ENCODE measurements around the gene CEP70.
"Not testable (repeated sequence)": the region's sequence is repeated elsewhere in the genome, so short reads cannot be mapped to it uniquely, and the experiment has no call there.

Gene CEP70

DNA sequence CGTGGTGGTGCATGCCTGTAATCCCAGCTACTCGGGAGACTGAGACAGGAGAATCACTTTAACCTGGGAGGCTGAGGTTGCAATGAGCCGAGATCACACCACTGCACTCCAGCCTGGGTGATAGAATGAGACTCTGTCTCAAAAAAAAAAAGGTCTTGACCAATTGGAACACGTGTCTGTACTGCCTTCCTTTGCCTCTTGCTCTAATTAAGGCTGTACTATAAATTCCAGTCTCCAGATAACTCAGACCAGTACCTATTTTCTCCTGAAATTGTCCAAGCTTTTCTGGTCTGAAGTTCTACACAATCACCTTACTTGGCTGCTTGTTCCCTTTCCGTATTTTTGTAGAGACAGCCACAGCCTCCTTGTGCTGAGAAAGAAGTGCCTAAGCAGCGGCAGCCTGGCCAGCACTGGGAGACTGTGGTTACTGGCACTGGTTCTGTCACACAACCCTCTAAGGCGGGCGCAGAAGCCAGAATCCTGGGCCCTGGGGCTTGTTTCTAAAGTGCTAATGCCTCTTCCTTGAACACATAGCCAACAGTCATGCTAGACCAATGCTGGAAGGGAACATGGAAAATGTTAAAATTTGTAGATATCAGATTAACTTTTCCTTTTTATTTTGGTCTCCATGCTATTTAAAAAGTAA lies 6.2 kb upstream of the CEP70 start:
- no peak for DNase-seq (ENCODE audit: insufficient read length, low spot score)
- no peak for TF ChIP-seq POLR2A (IDR thresholded peaks at IDR 0.05; ENCODE audit: low read depth, low read length)
- no peak for FAIRE-seq

DNA sequence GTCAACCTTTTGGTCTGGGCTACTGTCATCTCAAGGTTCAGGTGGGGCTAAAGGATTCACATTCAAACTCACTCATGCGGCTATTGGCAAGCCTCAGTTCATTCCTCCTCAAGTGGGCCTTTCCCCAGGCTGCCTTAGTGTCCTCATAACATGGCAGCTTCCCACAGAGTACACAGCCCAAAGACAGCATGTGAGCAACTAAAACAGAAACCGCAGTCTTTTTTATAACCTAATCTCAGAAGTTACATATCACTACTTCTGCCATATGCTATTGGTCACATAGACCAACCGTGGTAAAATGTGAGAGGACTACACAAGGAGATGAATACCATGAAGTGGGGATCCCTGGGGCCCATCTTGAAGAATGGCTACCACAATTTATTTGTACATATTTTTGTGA lies 4.5 kb upstream of the CEP70 start:
- FAIRE-seq (no peak), DNase-seq (ENCODE audit: insufficient read length, low spot score) (no peak)
- TF ChIP-seq POLR2A (IDR thresholded peaks at IDR 0.05; ENCODE audit: low read depth, low read length): no peak

DNA sequence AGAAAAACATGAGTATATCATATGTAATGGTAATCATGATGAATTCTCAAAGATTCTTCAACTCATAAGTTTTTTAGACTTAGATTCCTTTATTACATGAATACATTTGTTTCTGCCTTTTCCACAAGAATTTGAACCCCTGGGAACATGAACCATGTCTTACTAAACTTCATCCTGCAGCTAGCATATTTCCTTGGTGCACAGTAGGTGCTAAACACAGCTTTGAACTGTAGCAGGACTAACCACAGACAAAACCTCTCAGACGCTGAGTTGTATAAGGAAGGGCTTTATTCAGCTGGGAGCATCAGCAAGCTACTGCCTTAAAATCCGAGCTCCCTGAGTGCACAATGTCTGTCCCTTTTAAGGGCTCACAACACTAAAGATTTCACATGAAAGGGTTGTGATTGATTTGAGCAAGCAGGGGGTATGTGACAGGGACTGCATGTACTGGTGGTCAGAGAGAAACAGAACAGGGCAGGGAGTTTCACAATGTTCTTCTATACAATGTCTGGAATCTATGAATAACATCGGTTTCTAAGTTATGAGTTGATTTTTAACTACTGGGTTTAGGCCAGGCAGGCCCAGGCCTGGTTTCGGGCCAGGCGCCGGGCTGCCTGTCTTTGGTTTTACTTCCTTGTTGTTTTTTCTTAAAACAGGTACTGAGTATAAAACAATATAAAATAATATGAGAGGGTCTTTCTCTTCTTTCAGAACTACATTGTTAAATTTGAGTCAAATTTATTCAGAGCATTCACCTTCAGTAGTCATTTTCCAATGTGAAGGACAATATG lies 3.3 kb upstream of the CEP70 start:
- not testable (repeated sequence) for FAIRE-seq; DNase-seq (ENCODE audit: insufficient read length, low spot score)

DNA sequence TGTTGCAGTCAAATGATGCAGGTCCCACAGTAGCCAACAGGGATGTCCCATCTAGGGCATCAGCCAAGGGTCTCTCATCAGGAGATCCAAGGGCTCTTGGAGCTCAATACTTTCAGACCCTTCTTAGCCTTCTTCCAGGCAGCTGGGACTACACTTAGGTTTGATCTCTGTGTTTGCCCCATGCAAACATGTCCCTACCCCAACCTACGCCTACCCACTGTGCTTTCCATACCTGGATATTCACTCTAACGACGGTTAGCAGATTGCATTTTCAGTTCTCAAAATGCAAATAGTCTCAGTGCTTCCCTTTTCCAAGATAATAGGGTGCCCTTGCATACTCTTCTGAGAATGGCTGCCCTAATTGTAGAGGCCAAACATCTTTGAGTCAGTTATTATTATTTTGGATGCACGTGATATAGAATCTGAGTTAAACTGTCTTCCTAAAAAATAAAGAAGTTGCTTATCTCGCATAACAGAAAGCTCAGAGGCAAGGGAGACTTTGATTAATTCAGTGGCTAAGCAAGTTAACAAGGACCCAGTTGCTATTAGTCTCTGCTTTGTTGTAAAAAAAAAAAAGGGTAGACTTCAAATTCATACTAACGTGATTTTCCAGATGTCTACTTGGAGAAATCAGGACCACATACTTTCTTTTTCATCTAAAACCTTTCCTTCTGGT lies 1.0 kb upstream of the CEP70 start:
- FAIRE-seq: no peak
- DNase-seq (ENCODE audit: insufficient read length, low spot score): no peak
- no peak for TF ChIP-seq POLR2A (IDR thresholded peaks at IDR 0.05; ENCODE audit: low read depth, low read length)

DNA sequence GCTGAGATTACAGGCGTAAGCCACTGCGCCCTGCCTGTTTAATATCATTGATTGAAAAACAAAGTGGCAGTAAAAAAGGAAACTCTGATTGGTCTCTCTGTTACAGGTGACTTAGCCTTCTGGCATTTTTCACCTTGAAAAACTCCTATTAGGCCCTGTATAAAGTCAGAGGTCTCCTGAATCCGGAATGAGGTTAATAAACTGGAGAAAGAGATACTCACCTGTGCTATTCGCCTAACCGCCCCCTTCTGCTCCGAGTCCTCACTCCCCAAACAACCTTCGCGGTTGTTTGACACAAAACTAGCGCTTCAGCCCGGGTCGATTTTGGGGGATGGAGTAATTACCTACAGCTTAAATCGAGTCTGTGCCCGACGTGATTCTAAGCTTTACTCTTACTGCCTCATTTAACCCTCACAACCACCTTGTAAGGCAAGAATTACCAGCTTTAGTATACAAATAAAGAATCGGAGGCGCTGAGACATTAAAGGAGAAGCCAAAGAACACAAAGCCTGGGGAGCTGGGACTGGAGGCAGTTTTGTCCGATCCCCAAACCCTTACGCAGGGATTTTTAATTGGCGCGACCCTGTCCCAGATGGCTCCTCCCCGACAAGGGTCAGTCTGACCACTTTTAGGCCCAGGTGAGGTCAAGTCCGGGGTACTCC lies 441 bp downstream of the CEP70 start:
- FAIRE-seq (no peak), DNase-seq (ENCODE audit: insufficient read length, low spot score) (no peak)
- no peak for TF ChIP-seq POLR2A (IDR thresholded peaks at IDR 0.05; ENCODE audit: low read depth, low read length)

DNA sequence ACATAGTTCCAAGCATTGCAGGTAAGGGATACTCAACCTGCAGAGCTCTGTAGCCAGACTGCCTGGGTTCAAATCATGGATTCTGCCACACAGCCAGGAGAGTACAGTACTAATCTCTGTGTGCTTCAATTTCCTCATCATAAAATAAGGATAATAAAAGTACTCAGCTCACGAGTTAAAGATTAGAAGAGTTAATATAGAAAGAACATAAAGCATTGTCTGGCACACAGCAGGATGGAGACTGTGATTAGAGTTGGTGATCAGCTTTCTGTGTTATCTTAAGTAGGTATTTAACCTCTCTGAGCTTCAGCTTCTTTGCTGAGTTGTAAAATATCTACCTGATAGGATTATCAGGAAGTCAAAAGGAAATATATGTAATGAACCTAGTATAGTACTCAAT lies 2.7 kb downstream of the CEP70 start:
- FAIRE-seq (no peak), DNase-seq (ENCODE audit: insufficient read length, low spot score) (no peak)
- TF ChIP-seq POLR2A (IDR thresholded peaks at IDR 0.05; ENCODE audit: low read depth, low read length): no peak

DNA sequence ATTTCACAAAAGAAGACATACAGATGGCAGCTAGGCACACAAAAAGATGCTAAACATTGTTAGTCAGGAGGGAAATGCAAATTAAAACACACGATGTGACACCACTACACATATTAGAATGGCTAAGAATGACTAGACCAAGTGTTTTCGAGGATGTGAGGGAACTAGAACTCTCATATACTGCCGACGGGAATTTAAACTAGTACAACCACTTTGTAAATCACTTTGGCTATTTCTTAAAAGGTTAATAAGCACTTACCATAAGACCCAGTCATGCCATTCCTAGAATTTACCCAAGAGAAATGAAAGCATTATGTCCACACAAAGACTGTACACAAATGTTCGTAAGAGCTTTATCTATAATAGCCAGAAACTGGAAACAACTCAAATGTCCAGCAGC lies 5.6 kb downstream of the CEP70 start:
- DNase-seq (ENCODE audit: insufficient read length, low spot score): no peak
- FAIRE-seq: peak; percentile 6
- no peak for TF ChIP-seq POLR2A (IDR thresholded peaks at IDR 0.05; ENCODE audit: low read depth, low read length)

DNA sequence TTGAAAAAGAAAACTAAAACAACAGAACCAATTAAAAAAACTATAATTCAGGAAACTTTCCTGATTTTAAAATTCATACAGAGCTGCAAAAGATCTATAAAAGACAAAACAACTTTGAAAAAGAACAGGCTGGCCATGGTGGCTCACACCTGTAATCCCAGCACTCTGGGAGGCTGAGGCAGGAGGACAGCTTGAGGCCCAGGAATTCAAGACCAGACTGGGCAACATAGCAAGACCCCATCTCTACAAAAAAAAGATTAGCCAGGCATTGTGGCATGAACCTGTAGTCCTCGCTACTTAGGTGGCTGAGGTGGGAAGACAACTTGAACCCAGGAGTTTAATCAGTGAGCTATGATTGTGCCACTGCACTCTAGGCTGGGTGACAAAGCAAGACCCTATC lies 6.7 kb downstream of the CEP70 start:
- FAIRE-seq: no peak
- TF ChIP-seq POLR2A (IDR thresholded peaks at IDR 0.05; ENCODE audit: low read depth, low read length): no peak
- no peak for DNase-seq (ENCODE audit: insufficient read length, low spot score)

DNA sequence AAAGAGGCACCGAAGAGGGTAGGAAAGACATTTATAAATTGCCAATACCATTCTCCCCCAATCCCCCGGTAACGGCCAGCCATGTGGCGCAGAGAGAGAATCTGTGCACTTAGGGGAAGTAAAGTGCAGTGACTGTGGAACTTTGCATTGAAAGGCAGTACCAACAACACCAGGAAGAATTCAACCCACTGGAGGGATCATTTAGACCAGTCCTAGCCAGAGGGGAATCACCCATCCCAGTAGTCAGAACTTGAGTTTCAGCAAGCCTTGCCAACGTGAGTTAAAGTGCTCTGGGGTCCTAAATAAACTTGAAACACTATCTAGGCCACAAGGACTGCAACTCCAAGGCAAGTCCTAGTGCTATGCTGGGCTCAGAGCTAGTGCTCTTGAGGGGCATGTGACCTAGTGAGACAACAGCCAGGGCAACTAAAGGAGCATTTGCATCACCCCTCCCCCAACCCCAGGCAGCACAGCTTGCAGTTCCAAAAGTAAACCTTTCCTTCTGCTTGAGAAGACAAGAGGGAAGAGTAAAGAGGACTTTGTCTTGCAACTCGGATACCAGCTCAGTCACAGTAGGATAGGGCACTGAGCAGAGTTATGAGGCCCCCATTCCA lies 15.0 kb downstream of the CEP70 start:
- no peak for DNase-seq (ENCODE audit: insufficient read length, low spot score)

DNA sequence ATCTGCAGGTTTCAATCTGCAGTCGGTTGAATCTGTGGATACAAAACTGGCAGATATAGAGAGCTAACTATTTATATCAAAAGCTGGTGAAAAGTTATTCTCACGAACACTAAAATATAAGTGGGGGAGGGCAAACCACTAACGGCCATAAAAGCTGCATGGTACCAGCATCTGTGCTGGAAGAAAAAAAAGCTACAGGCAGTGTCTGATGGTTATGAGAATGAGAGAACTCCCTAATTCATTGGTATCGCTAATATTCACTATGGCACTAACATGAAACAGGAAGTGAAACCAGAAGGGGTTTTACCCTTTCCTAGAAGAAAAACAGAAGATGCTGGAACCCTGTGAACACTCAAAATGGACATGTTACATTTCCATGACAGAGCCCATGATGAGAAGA lies 15.9 kb downstream of the CEP70 start:
- DNase-seq (ENCODE audit: insufficient read length, low spot score) (no peak), FAIRE-seq (peak; percentile 45)
- TF ChIP-seq POLR2A (IDR thresholded peaks at IDR 0.05; ENCODE audit: low read depth, low read length): no peak

More for the DNA sequence above, 15.0 kb downstream of the CEP70 start:
- peak; percentile 50 for FAIRE-seq
- no peak for TF ChIP-seq POLR2A (IDR thresholded peaks at IDR 0.05; ENCODE audit: low read depth, low read length)

DNA sequence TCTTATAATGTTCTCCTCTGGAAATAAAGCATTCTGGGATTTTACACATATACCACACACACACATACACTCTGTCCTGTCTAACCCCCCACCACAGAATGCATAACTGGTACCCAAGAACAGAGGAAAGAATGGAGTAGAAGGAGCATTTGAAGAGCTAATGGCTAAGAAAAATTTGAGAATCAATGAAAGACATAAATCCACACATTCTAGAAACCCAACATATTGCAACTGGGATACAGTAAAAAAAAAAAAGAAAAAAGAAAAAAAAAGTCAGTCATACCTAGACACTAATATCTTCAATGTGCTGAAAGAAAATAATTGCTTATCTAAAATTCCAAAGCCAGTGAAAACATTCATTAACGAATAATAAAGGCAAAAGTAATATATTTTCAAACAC lies 20.9 kb downstream of the CEP70 start:
- DNase-seq (ENCODE audit: insufficient read length, low spot score): no peak
- no peak for FAIRE-seq
- TF ChIP-seq POLR2A (IDR thresholded peaks at IDR 0.05; ENCODE audit: low read depth, low read length): no peak

DNA sequence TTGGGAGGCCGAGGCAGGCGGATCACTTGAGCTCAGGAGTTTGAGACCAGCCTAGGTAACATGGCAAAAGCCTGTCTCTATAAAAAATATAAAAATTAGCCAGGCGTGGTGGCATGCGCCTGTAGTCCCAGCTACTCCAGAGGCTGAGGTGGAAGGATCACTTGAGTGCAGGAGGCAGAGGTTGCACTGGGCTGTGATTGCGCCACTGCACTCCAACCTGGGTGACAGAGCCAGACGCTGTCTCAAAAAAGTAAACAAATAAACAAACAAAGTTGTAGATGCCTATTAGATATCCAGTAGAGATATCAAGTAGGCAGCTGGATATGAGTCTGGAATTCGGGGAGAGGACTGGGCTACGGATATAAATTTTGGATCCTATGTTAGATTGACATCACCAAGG lies 24.4 kb downstream of the CEP70 start:
- not testable (repeated sequence) for FAIRE-seq; DNase-seq (ENCODE audit: insufficient read length, low spot score)

DNA sequence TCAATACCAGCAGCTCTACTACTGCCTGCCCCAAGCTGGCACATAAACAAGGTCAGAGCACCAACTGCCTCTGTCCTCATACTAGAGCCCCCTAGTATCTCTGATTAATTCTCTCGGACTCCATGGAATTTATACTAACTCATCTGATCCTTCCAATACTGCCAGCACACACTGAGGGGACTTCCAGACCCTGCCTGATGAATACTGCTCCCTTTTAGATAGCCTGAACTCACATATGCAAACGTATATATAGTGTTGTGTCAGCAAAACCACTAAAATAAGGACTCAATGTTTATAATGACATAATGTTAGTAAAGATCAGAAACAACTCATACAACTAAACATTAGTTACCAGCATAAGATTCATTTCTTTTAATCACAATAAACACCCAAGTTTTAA lies 25.0 kb downstream of the CEP70 start:
- DNase-seq (ENCODE audit: insufficient read length, low spot score) (peak; percentile 8), FAIRE-seq (no peak)
- TF ChIP-seq POLR2A (IDR thresholded peaks at IDR 0.05; ENCODE audit: low read depth, low read length): no peak

DNA sequence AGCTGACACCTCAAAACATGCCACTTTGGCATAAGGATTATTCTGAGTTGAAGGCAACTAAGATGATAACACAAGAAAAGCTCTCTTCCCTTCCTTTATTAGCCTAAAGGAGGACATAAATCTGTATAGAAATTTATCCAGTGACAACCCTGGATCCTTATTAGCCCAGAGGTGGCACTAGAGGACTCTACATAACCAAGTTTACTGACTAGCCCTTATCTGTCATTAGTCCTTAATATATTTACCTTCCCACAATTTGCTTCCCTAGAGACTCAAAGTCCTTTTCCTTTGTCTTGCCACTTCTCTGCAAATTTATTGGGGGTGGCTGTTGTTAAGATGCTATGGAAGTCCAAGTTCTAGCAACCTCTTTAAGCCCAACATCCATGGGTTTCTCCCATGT lies 26.7 kb downstream of the CEP70 start:
- FAIRE-seq: no peak
- DNase-seq (ENCODE audit: insufficient read length, low spot score): no peak
- TF ChIP-seq POLR2A (IDR thresholded peaks at IDR 0.05; ENCODE audit: low read depth, low read length): no peak

DNA sequence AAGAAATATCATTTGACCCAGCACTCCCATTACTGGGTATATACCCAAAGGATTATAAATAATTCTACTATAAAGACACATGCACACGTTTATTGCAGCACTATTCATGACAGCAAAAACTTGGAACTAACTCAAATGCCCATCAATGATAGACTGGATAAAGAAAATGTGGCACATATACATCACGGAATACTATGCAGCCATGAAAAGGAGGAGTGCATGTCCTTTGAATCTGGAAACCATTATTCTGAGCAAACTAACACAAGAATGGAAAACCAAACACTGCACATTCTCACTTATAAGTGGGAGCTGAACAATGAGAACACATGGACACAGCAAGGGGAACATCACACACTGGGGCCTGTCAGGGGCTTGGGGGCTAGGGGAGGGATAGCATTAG lies 27.8 kb downstream of the CEP70 start:
- DNase-seq (ENCODE audit: insufficient read length, low spot score); FAIRE-seq: not testable (repeated sequence)

DNA sequence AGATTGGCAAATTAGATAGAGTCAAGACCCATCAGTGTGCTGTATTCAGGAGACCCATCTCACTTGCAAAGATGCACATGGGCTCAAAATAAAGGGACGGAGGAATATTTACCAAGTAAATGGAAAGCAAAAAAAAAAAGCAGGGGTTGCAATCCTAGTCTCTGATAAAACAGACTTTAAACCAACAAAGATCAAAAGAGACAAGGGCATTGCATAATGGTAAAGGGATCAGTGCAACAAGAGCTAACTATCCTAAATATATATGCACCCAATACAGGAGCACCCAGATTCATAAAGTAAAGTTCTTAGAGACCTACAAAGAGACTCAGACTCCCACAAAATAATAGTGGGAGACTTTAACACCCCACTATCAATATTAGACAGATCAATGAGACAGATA lies 31.2 kb downstream of the CEP70 start:
- not testable (repeated sequence) for DNase-seq (ENCODE audit: insufficient read length, low spot score); FAIRE-seq

Data from H54 (cell line).